Sciatic nerve (tissue), 2 donors: ENCODE results near the gene TMEM120A. TPM values are rescaled to one million over a fixed set of nuclear protein-coding genes. Genes with fewer than 3 reads are reported as not detected.

ENCODE experiments used
- ATAC-seq: fragments of 200-7000 bp; cut with Tn5 transposase; one replicate; pipeline ENCODE4 v1.9.1; 2020; ENCODE audit warnings: mild to moderate bottlenecking, moderate library complexity
- DNase-seq: peaks from one replicate; pipeline ENCODE4 v3.0.0-alpha.2; 2020; ENCODE audit warnings: low spot score
- intact Hi-C: fragments of 100-400 bp; cut with DNase I; formaldehyde crosslinking; loops from one replicate; pipeline ENCODE4 v1.14.2; 2022
- total RNA-seq: library from RNA; stranded (reverse); fragmentation: NEBNext Ultra II Directional; extraction: Animal tissue kit (Norgen Biotek cat#: 25700); gene quantifications from one replicate; pipeline ENCODE4 v1.2.1, GENCODE V29; 2021
- donor health status: DM: no; HTN: no; CAD: no.
- donor health status: DM: no; HTN: no; CAD: no.

TMEM120A gene
- total RNA-seq, 1 donor from 2014 or later: 51.6 TPM

DNA sequence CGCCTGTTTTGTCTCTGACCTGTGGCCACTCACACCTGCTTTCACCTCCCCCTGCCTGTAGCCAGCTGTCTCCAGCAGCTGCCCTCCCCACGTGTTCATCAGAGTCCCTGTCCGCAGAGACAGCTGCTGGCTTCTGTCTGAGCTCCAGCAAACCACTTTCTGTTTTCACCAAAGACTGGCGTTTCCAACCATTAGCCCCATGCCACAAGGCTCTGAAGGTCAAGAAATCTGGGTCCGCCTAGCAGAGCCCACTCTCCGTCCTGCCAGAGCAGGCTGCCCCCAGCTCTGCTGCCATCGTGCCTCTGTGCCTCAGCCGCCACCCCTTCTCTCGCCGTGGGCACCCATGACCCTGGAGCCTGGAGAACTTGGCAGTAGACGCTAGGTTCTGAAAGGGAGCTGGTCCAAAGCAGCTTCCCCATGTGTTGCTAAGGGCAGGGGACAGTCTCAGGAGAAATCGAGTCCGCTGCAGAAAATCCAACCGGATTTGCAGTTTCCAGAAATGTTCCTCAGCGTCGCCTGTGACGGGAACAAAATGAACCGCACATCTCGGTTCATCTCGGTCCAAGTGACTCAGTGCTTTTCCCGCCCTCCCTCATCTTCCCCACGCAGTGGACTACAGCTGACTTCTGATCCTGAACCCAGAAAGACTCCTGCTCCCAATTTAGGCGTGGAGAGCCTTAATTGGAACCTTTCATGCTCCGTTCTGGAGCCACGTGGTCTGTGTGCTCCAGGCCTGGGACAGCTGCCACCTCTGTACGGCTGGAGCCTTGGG is 28.0 kb downstream of the TMEM120A start:
- DNase-seq: no peak
- intact Hi-C loops: no loop called here
- ATAC-seq: peak; percentile 88

DNA sequence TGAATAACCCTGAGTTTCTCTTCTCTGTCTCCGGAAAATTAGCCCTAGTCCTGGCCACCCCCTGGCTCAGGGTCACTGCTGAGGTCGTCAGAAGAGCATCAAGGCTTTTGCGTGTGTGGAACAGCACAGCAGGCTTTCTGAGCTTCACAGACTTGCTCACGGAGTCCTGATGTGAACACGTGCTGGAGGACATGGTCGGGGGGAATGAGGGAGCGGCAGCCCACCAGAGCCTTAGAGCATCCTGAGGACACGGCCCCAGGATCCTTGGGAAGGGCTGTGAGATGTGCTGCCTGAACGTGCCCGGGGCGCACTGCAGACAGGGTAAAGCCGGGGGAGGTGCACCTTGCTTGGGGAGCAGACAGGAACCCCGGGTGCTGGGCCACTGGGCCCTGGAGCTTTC is 28.8 kb downstream of the TMEM120A start:
- no peak for DNase-seq
- intact Hi-C loops: no loop called here
- peak; percentile 1 for ATAC-seq

DNA sequence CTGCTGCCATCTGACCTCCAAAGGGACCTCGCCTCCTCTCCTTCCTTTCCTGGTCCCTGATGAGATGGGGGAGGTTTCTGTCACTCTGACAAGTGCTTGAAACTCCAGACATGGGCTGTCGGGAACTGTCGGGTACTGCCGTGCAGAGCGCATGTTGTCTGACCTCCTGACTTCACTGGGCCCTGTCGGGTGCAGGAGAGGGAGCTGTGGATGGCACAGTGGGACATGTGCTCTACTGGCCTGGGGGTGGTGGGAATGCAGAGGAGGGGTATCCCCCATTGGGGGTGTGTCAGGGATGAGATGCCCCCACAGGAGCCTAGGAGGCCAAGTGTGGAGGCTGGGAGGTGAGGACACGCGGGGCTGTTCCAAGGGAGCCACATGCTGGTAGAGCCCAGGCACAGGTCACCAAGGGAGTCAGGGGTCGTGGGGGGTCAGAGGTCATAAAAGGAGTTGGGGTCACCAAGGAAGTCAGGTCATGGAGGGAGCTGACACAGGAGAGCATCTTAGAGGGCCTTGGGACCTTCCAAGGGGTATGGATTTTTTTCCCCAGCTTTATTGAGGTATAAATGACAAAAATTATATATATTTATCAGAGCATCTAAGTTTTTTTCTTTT is 30.9 kb downstream of the TMEM120A start:
- ATAC-seq: peak; percentile 2
- no peak for DNase-seq
- intact Hi-C loops: no loop called here

- no peak for DNase-seq
- peak; percentile 40 for ATAC-seq
- intact Hi-C loops: no loop called here
Observed at GRCh38 chr7:75962607-75963380, 31.6 kb downstream of the TMEM120A start.

DNA sequence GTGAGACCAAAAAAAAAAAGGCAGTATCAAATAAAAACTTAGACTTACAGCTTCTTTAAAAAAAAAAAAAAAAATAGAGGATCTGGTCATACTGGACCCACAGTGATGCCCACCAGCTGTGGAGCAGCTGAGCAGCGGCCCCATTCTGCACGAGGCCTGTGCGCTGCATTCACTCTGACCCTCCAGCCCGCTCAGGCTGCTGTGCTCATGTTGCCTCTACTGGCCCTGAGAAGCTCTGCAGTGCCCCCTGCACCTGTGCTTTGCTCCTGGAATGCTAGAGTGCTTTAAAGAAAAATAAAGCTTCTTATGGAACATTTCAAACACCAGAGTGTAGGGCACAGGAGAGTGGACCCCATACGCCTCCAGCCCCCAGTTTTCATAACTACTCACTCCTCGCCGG is 33.2 kb downstream of the TMEM120A start:
- ATAC-seq: no peak
- no peak for DNase-seq
- intact Hi-C loops: no loop called here

GRCh38 chr7:75960372-75960771 is 34.0 kb downstream of the TMEM120A start:
- ATAC-seq (no peak), DNase-seq (no peak)
- intact Hi-C loops: no loop called here

GRCh38 chr7:75958802-75959543 is 35.4 kb downstream of the TMEM120A start:
- DNase-seq (no peak), ATAC-seq (no peak)
- intact Hi-C loops: no loop called here

GRCh38 chr7:75957021-75957736 is 37.2 kb downstream of the TMEM120A start:
- DNase-seq (no peak), ATAC-seq (no peak)
- intact Hi-C loops: no loop called here

GRCh38 chr7:75955331-75955955 is 39.0 kb downstream of the TMEM120A start:
- ATAC-seq: peak; percentile 15

DNA sequence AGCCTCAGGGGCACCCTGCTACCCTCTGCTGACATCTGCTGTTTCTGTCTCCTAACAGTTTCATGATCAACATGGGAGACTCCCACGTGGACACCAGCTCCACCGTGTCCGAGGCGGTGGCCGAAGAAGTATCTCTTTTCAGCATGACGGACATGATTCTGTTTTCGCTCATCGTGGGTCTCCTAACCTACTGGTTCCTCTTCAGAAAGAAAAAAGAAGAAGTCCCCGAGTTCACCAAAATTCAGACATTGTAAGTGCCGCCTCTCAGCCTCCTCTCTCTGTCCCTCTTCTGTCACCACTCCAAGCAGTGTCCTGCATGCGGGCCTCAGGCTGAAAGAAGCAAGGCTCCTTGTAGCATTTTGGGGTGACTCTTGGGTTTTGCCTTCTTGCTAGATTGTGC is 40.5 kb downstream of the TMEM120A start:
- DNase-seq: no peak
- no peak for ATAC-seq
- intact Hi-C loops: no loop called here

More at GRCh38 chr7:75955331-75955955, 39.0 kb downstream of the TMEM120A start:
- intact Hi-C loops: no loop called here
- no peak for DNase-seq

DNA sequence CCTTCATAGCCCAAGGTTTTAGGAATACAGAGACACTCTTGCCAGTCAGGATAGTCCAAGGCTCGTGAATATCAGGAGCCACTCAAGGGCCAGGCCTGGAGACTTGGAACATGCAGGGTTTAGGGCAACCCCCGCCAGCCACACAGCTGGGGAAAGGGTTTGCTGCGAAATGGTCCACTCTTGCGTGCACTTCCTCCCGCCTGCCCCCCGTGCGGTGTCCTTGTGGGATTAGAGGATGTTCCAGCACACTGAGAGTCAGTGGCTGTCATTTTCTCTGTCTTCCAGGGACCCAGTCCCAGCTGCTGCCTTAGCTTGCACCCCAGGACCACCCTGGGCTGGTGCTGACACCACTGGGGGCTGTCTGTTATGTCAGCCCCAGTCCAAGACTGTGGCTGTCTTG is 41.0 kb downstream of the TMEM120A start:
- DNase-seq: no peak
- intact Hi-C loops: no loop called here
- no peak for ATAC-seq

DNA sequence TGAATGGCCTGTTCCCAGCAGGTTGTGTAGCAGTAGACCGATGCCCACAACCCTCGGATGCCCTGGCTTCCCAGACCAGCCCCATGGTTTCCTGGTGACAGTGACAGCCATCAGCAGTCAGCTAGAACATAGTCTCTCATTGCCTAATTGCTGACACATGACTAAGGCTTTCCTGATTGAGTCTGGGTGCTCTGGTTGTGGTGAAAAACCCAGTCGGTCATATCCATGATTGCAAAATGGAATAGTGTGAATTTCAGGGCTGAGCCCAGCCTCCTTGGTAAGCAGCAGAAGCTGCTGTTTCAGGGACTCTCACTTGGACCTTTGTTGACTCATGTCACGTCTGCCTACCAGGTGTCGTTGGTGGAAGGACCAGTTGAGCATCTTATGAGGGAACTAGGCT is 42.9 kb downstream of the TMEM120A start:
- DNase-seq (no peak), ATAC-seq (peak; percentile 29)
- intact Hi-C loops: no loop called here

DNA sequence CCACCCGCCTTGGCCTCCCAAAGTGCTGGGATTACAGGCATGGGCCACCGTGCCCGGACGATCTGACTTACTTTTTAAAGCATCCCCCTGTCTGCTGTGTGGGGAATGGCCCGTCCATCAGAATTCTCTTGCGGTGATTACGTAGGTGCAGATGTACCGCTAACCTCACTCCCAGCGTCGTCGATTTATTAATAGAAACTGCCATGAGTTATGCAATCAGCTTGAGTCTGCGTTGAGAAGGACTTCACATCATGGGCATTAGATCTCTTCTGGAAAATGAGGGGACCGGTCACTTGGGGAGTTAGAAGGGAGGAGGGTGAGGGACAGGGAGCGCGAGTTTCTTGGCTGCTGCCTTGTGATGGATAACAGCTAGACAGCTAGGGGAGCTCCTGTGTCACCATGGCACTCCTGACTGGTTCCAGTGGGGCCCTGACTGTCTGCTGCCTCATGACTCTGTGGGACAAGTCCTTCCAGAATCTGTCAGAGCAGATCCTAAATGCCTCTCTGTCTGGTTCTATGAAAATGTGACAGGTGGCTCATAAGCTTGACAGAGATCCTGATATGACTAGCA is 44.2 kb downstream of the TMEM120A start:
- intact Hi-C loops: no loop called here
- no peak for ATAC-seq

GRCh38 chr7:75948179-75948578 is 46.2 kb downstream of the TMEM120A start:
- DNase-seq (no peak), ATAC-seq (peak; percentile 15)
- intact Hi-C loops: no loop called here

More for the DNA sequence above, 44.2 kb downstream of the TMEM120A start:
- no peak for DNase-seq

DNA sequence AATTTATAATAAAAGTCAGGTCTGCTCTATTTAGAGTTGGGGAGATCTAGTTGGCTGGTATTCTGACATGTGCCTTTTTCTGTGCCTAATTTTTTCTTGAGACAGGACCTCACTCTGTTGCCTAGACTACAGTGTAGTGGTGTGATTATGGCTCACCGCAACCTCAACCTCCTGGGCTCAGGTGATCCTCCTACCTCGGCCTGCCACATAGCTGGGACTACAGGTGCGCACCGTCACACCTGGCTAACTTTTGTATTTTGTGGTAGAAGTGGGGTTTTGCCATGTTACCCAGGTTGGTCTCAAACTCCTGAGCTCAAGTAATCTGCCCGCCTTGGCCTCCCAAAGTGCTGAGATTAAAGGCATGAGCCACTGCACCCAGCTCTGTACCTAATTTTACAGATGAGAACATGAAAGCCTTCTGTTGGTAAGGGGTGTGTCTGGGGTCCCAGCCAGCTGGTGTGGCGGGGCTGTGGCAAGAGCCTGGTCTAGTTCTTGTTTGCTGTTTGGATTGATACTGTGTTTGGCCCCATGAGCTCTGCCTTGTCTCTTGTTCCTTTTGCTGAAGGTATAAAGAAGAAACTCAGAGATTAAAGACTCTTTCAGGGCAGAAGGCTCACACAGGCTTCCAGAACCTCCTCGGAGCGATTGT is 48.1 kb downstream of the TMEM120A start:
- intact Hi-C loops: no loop called here
- DNase-seq (no peak), ATAC-seq (no peak)

GRCh38 chr7:75945297-75946168 is 48.9 kb downstream of the TMEM120A start:
- ATAC-seq (no peak), DNase-seq (no peak)
- intact Hi-C loops: no loop called here

DNA sequence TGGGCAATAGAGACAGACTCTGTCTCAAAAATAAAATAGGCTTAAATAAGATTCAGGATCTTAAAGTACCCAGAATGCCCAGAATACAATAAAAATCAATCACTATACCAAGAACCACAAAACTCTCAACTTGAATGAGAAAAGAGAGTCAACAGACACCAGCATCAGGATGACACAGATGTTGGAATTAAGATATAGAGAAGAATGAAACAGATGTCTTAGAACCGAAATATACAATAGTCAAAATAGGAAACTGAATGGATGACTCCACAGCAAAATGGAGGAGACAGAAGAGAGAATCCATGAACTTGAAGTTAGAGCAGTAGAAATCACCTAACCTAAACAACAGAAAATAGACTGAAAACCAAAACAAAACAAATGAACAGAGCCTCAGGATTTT is 49.9 kb downstream of the TMEM120A start:
- ATAC-seq (no peak), DNase-seq (no peak)
- intact Hi-C loops: no loop called here
